AML-193 (cell line): ENCODE measurements around the gene UTP25.
"Not testable (repeated sequence)": the region's sequence is repeated elsewhere in the genome, so short reads cannot be mapped to it uniquely, and the experiment has no call there.

Experiments used
- DNase-seq, 2 experiments: peaks; one replicate each; lab custom pipeline; 2025; lab: John Stamatoyannopoulos, UW

UTP25 gene

DNA sequence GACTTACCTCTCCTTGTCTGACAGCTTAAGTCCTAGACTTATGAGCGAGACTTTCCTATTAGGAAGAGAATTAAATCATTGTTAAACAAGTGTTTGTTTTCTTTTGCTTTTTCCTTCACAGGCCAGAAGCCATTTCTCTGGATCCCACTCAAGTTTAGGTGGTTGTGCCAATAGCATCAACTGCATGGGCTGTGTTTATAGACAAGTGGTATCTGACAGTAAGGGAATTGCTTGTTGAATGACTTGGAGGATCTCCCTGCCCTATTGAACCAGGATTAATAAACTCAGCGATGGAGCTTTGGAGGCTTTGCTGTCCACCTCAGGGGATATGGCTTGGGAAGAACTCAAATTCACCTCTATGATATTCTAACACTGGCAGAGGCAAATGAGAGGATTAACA is 43.7 kb downstream of the UTP25 start:
- no peak for DNase-seq

- DNase-seq = no peak
These were observed 45.5 kb downstream of the UTP25 start for GRCh38 chr1:209873067-209873799.

DNA sequence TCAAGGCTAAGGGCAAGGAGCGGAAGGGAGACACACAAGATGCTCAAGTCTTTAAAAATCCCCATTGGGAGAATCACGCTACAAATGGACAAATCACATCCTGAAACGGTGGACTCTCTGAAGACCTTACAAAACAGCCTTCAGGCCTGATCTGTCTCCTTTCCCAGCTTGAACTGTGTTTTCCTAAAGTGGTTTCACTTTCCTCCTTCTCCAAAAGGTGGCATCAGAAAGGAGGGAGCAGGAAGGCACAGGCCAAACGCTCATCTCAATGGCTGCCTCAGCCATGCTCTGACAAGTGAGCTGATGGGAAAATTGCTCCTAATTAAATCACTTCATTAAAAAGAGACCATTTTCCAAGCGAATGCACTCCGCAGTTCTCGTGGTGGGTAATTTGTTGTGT is 47.7 kb downstream of the UTP25 start:
- no peak for DNase-seq

- DNase-seq = no peak
These were observed 48.5 kb downstream of the UTP25 start for GRCh38 chr1:209876078-209876800.

GRCh38 chr1:209877087-209877764 is 49.5 kb downstream of the UTP25 start:
- no peak for DNase-seq

- DNase-seq = no peak
These were observed 51.2 kb downstream of the UTP25 start for GRCh38 chr1:209878964-209879363.

DNA sequence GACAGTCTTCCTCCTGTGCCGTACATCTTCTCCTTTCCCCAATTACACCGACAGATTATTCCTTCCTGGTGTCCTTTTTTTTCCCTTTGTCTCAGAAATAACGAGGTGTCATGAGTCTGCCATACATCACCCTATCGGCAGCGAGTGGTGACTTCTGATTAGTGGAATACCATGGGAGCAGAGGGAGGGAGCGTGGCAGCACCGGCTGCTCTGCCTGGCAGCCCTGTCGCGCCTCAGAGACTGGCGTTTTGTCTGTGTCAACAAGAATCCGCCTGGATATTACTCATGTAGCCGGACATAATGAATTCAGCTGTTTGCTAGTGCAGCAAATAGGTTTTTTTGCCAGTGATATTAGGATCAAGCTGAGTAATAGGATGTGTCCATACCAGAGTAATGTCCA is 51.8 kb downstream of the UTP25 start:
- DNase-seq = no peak

- no peak for DNase-seq
These were observed 52.3 kb downstream of the UTP25 start for GRCh38 chr1:209880031-209880430.

GRCh38 chr1:209881619-209882018 is 53.8 kb downstream of the UTP25 start:
- DNase-seq = no peak

DNA sequence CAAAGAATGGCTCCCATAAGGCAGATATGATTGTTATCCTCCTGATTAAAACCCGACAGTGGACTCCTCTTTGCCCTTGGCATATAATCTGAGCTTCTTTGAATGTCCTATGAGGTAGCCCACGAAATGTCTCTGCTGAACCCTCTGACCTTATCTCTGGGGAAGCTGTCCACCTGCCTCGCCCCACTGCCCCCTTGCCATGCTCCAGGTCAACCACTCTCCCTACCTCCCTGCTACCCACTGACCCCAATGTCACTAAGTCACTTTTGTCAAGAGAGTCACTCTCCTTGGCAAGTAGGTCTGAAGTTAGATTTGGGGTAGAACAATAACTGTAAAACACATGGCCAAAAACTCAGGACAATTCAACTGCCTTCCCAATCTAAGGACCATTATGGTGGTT is 54.5 kb downstream of the UTP25 start:
- DNase-seq = no peak

DNA sequence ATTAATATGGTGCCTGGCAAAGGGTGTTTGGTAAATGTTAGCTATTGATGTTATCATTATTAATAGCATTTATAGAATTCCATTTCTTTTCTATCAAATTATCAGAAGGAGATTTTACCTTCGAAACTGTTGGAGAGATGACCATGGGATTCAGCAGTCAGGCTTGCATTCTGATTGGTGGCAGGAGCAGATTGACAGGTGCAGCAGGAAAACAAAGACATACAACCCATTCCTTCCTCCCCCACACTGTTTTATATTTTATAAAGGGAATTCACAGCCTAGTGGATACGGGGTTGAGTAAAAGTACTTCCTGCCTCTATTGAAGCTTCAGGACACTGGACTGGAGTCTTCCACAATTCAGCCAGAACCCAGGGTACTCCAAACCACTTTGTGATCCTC is 55.2 kb downstream of the UTP25 start:
- DNase-seq = no peak

DNA sequence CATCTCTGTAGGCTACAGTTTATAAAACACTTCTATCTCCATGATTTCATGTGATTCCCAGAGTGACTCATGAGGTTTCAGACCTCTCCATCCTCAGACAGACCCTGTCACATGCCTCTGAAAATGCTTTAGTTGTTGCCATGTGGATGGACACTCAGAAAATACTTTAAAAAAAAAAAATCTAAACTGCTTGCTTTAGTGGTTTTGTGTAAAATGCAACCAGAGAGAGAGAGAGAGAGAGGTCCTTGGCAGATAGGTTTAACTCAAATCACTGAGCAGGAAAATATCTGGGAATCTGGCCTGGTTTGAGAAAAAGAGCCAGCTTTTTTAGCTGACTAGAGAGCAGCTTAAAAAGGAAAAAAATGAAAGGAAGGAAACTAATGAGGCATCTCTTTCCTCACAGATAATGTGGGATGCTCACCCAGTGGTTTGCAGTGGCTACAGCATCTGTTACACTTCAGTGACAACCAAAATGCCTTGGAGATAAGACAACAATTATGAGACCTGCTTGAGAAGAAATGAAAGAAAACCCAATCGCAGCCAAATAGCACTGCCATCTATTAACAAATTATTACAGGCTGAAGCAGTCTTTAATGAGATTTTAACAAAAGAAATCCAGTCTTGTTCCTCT is 55.7 kb downstream of the UTP25 start:
- DNase-seq = no peak

DNA sequence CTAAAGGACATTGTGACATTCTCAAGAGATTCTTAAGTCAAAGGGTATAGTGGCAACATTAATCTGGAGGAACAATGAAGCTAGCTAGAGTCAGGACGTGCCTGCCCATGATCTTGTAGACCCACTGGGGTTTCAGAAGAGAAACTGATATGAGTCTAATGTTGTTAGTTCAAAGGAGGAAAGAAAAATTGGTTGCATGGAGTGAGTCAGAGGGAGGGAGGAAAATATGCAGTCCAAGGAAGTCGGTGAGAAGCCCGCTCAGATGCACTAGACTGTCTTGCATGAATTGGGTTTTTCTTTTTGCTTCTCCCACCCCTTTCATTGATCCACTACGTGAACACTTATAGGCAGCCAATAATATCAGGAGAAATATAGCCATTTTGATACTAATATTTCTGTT is 56.5 kb downstream of the UTP25 start:
- DNase-seq = no peak

GRCh38 chr1:209884665-209885117 is 56.9 kb downstream of the UTP25 start:
- peak in 1 of 2 experiments; percentile 9 for DNase-seq

DNA sequence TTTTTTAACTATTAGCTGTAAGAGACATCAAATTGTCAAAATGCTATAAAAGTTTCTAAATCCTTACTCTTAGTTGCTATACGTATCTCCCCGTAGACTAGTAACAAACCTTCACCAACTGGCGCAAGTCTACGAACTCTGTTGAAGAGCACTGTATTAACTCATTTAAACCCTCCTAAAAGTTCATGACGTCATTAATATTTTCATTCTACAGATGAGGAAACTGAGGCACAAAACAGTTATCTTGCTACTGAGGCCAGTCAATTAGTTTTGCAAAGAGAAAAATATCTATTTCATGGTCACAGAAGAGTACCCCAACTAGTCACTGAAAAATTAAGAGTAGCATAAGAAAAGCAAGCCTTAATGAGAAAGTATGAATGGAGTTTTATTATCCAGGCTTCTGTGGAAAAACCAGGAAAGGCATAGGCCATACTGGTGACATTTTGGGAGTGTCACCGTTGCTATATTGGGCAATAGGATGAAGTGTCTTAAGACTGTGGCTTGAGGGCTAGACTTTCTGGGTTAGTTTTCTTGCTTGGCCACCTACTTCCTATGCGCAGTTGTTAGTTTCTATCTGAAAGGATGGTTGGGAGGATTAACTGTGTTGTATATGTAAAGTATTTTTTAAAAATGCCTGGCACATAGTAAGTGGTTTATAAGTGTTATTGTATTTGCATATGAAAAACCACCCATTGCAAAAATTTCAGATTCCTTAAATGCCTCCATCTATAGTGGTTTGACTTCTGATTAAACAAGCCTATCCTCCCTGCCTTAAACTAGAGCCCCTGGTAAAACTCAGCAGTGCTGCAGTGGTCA is 57.8 kb downstream of the UTP25 start:
- DNase-seq = no peak

DNA sequence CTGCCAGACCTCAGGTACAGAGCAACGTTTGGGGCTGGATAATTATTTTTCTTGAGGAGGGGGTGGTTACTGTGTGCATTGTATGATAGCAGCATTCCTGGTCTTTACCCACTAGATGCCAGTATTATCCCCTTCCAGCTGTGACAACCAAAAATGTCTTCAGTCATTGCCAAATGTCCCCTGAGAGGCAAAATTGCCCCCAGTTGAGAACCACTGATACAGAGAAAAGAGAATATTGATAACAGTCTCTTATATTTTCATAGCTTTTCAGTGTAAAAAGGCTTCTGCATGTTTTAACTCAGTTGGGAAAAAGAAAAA is 58.4 kb downstream of the UTP25 start:
- DNase-seq = no peak

GRCh38 chr1:209888291-209889076 is 60.7 kb downstream of the UTP25 start:
- DNase-seq = not testable (repeated sequence)

DNA sequence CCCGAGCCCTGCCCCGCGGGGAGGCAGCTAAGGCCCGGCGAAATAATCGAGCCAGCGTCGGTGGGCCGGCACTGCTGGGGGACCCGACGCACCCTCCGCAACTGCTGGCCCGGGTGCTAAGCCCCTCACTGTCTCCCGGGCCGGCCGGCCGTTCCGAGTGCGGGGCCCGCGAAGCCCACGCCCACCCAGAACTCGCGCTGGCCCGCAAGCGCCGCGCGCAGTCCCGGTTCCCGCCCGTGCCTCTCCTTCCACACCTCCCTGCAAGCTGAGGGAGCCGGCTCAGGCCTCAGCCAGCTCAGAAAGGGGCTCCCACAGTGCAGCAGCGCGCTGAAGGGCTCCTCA is 61.3 kb downstream of the UTP25 start:
- DNase-seq = no peak

DNA sequence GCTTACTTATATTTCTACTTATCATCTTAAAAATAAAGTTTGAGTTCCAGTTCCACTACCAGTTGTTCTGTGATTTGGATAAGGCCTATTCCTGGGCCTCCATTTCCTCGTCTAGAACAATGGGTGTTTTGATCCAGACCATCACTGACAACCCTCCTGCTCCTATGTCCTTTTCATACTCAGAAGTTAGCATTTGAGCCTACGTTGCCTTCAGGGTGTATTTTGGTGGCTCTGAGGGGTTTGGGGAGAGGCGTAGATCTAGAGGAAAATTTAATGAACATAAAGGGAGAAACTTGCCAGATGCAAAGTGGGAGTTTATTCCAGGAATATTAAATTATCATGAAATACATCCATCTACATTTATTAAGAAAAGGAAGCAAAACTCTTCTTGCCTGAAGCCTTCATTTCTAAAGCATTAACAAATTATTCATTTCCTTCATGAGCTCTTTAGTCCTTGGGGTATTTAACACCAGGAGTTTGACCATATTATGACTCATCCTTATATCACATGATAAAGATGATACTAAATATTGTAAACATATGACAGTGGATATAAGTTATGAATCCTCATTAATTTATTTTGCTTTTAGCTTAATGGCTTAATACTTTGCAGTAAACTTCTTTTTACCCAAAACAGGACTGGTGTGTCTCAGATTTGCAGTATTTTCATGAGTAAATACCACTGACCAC is 63.0 kb downstream of the UTP25 start:
- DNase-seq = no peak

GRCh38 chr1:209893751-209894150 is 66.0 kb downstream of the UTP25 start:
- no peak for DNase-seq

GRCh38 chr1:209895709-209896108 is 67.9 kb downstream of the UTP25 start:
- no peak for DNase-seq
